PC-3 (cell line): ENCODE results near the gene PLA2G7.

ENCODE experiments used
- EZH2phosphoT487 ChIP-seq: fragments of 300-600 bp; sonication (generic); IDR thresholded peaks from 2 replicates; pipeline ENCODE4 v1.6.1; 2018; ENCODE audit warnings: mild to moderate bottlenecking, antibody characterized with exemption, low read length, borderline replicate concordance
- TF ChIP-seq, protein P1 (sequence below): fragments of 300-600 bp; sonication (generic); conservative IDR thresholded peaks from 2 replicates; pipeline ENCODE4 v1.5.1; 2017; ENCODE audit warnings: antibody characterized with exemption, low read depth, mild to moderate bottlenecking, low read length

DNA sequence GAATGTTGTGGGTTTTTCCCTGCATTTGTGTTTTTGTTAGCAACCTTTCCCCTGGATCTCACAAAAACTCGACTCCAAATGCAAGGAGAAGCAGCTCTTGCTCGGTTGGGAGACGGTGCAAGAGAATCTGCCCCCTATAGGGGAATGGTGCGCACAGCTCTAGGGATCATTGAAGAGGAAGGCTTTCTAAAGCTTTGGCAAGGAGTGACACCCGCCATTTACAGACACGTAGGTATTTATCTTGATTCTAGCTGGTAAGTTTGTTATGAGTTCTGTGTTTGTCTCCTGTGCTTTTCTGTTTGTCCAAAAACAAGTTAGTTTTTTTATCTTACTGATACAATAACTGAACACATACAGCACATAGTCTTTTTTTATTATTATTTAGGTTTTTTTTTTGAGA, 79.4 kb downstream of the PLA2G7 start:
- TF ChIP-seq, protein P1, sequence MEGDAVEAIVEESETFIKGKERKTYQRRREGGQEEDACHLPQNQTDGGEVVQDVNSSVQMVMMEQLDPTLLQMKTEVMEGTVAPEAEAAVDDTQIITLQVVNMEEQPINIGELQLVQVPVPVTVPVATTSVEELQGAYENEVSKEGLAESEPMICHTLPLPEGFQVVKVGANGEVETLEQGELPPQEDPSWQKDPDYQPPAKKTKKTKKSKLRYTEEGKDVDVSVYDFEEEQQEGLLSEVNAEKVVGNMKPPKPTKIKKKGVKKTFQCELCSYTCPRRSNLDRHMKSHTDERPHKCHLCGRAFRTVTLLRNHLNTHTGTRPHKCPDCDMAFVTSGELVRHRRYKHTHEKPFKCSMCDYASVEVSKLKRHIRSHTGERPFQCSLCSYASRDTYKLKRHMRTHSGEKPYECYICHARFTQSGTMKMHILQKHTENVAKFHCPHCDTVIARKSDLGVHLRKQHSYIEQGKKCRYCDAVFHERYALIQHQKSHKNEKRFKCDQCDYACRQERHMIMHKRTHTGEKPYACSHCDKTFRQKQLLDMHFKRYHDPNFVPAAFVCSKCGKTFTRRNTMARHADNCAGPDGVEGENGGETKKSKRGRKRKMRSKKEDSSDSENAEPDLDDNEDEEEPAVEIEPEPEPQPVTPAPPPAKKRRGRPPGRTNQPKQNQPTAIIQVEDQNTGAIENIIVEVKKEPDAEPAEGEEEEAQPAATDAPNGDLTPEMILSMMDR, result peak; percentile 51
- TF ChIP-seq EZH2phosphoT487, result no peak
